HG02943 (cell line): ENCODE measurements around the gene NCOA1.

Experiments
- ATAC-seq: cut with Tn5 transposase; IDR thresholded peaks from one replicate; pipeline ENCODE4 v1.9.1; 2021; ENCODE audit warnings: mild to moderate bottlenecking, low read depth, moderate library complexity; ENCODE audit not compliant: unreplicated experiment

Gene NCOA1

DNA sequence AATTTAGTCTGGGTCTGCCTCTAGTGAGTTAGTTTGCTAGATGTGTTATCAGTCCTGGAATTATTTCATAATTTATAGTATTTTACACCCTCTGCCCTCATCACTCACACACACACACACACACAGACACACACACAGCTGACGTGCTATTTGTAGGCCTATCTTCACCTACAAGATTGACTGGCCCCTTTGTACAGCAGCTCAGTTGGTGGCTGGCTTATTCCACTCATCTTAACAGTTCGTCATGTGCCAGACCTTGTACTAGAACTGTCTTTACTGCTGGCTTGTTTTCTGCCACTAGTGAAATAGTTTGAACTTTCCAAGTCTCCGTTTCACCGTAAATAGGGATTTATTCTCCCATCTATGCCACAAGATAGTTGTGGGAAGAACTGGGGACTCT, 323.5 kb downstream of the NCOA1 start:
- no peak for ATAC-seq

DNA sequence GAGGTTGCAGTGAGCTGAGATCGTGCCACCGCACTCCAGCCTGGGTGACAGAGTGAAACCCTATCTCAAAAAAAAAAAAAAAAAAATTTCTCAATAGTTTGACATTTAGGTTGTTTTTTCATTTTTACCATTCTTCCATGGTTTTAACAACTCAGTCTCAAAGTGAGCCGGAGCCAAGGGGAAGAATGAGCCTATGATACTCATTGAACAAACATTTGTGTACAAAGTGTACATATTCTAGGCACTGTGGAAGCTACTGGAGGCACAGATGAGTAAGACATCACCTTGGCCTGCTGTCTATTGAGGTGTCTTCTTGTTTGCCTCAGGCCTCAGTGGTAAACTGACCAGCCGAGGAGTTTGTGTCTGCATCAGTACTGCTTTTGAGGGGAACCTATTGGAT, 324.1 kb downstream of the NCOA1 start:
- ATAC-seq: no peak

DNA sequence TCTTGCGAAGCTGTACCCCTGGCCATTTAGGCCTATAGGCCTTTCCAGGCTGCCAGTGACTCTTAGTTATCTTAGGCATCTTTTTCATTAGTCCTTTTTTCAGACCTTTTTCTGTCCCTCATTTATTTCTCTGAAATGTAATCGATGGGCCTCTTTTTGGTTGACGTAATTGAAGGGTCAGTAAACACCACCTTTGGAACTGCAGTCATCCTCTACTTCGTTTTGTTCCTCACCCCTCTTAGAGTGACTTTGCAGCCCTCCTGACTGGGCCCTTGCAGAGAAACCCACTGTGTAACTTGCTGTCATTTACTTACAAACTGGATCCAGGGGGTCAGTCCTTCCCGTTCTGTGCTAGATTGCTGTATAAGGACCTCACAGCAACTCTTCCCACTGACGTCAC, 325.4 kb downstream of the NCOA1 start:
- no peak for ATAC-seq

DNA sequence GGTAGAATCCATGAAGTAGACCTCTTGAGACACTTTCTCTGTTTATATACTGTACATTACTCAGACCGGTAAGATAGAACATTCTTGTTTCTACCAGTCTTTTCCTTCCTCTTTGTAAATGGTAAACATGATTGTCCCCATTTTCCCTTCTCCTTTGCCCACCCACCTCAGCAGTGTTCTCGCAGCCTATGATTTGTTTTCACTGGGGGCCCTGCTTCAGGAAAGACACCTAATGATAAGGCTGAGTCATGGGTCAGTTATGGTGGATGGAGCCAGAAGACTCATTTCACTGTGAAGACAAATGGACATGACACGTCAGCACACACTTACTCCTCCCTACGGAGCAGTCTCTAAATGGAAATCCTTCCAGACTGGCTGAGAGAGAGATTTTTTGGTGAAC, 325.8 kb downstream of the NCOA1 start:
- ATAC-seq: no peak

DNA sequence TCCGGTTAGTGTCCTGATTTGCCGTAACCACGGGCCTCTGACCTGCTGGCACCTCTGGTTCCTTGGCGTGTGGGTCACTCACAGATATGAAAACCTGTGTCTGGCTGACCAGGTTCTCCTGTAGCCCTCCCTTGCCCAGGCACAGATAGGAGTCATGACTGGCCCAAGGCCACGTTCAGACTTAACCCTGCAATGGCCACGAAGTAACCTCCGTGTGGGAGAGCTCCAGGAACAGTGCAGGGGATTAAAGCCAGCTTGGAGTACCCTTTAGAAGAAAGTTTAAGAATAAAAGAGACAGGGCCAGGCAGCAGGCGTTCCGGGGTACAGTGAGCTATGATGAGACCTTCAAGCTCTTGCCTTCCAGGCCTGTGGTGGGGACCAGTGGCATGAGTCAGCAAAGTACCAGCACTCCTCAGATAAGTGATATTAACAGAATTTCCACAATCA, 327.7 kb downstream of the NCOA1 start:
- no peak for ATAC-seq

DNA sequence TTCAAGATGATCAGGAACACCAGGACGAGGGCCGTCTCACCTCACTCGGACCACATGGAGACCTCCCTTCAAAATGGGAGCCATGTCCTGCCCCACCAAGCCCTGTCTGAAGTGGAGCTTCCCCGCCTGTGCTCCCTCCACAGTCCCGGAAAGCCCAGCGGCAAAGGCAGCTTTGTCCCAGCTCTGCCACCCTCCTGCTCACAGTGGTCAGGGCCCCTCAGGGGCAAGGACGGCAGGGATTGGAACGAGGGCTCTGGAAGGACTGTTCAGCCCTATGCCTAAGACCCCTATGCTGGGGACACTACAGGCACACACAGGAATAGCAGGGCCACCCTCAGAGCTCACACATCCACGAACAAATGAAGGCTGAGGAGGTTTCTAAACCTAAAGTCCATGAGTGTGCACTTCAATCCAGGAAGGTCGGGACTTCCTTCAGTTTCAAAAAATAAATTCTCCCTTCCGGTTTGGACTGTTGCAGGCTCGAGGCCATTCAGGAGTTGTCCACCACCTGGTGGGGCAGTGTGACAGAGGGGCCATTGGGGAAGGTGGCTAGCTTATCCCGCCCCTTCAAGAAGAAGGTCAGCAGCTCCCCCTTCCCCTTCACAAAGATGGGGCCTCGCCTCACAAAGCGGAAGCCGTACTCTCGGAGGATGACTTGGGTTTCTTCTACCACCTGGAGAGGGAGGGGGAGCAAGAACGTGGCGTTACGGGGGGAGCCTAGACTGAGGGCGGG, 328.6 kb downstream of the NCOA1 start:
- no peak for ATAC-seq

DNA sequence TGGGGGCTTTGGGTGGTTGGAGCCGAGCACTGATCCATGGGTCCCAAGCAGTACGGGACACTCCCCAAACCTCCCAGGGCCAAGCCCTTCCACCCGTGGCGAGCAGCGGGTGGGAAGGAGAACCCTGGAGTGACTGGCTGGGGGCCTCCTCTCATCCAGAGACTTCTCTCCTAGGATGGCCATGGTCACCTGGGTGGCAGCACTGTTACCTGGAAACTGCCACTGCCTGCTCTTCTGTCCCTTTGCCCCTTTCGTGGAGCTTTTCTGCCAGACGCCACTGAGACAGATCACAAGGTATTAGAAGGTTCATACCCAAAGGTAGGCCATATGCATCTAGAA, 329.1 kb downstream of the NCOA1 start:
- no peak for ATAC-seq
